HG03103 (cell line): ENCODE measurements around the gene SPEM2.

ENCODE experiments used
- ATAC-seq: cut with Tn5 transposase; IDR thresholded peaks from one replicate; pipeline ENCODE4 v1.9.1; 2021; ENCODE audit warnings: low read depth; ENCODE audit not compliant: unreplicated experiment

Gene SPEM2

GRCh38 chr17:7440113-7440833 lies 14.9 kb downstream of the SPEM2 start:
- ATAC-seq: no peak

DNA sequence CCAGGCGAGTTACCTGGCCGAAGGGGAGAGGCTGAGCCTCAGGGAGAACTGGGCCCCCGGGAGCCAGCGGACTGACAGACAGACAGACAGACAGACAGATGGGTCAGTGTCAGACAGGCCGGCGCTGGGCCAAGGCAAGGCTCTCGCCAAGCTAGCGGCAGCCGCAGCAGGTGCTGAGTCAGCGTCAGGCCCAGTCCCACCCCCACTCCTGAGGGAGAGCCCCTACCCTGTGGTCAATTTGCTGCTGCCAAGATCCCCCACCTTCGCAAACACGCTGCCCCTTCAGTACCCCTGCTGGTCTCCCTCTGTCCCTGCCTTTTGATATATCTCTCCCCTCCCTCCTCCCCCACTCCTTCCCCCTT lies 15.4 kb downstream of the SPEM2 start:
- ATAC-seq: no peak

GRCh38 chr17:7441266-7441665 lies 15.8 kb downstream of the SPEM2 start:
- no peak for ATAC-seq

- no peak for ATAC-seq
These were observed 16.7 kb downstream of the SPEM2 start for GRCh38 chr17:7442142-7442541.

- ATAC-seq: no peak
These were observed 18.4 kb downstream of the SPEM2 start for GRCh38 chr17:7443499-7444485.

DNA sequence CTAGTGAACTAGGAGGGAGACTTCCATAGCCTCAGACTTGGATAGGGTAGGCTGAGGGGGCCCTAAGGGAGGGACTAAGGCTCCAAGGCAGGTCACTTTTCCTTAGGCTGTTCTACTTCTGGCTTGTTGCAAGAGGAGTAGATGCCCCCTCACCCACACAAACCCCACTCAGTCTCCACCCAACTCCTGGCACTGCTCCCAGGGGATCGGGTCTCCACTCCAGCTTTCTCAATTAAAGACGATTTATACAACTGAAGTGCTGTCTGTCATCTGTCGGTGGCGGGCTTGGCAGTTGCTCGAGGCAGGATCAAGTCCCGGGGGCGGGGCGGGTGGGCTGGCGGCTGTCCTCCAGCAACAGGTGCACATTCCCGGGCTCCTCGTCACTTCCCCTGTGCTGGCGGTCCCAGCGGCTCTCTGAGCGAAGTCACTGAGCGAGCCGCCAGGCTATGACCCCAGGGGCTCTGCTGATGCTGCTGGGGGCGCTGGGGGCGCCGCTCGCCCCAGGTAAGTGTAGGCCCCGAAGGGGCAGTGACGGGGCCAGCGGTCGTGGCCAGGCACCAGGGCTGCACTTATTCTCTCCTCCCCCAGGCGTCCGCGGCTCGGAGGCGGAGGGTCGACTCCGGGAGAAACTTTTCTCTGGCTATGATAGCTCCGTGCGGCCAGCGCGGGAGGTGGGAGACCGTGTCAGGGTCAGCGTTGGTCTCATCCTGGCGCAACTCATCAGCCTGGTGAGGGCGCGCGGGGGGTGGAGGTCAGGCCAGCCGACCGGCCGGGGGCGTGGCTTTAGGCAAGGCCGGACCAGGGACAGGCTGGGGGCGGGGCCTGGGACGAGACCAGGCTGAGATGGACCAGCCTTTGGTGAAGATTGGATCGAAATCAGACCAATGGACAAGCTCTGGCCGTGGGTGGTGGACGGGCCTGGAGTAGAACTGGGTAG lies 19.5 kb downstream of the SPEM2 start, which contains the start of gene CHRNB1:
CHRNB1 (plus strand) TSS at position 380 of the 937 bp plus-strand sequence; CDS start at position 447, 67 bp downstream.
- no peak for ATAC-seq

DNA sequence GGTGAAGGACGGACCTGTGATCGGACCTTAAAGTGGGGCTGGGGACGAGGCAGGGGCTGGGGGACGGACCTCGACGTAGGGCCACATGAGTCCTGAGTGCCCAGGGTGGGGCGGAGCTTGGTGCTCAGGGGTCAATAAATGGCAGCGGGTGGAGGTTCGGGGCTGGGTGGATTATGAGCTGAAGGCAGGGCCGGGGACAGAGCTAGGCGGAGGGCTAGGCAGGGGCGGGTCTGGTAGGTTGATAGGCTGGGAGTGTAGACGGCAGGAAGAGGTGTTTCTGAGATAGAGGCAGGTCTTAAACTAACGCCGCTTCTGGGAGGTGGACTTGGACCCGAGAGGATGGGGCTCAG lies 20.2 kb downstream of the SPEM2 start:
- ATAC-seq: no peak

DNA sequence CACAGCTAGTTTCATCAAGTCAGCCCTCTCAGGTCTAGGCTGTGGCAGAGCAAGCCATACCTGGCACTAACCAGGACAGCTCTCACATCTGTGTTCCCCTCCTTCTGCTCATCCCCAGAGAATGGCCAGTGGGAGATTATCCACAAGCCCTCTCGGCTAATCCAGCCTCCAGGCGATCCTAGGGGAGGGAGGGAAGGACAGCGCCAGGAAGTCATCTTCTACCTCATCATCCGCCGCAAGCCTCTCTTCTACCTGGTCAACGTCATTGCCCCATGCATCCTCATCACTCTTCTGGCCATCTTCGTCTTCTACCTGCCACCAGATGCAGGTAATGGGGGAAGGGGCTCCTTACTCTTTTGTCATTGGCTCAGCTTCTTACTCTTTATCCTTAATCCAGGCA lies 23.0 kb downstream of the SPEM2 start:
- ATAC-seq: no peak

- ATAC-seq: no peak
These were observed 34.6 kb downstream of the SPEM2 start for GRCh38 chr17:7459961-7460545.

GRCh38 chr17:7460850-7461660 lies 35.6 kb downstream of the SPEM2 start:
- no peak for ATAC-seq

GRCh38 chr17:7462474-7463371 lies 37.3 kb downstream of the SPEM2 start:
- ATAC-seq: no peak

DNA sequence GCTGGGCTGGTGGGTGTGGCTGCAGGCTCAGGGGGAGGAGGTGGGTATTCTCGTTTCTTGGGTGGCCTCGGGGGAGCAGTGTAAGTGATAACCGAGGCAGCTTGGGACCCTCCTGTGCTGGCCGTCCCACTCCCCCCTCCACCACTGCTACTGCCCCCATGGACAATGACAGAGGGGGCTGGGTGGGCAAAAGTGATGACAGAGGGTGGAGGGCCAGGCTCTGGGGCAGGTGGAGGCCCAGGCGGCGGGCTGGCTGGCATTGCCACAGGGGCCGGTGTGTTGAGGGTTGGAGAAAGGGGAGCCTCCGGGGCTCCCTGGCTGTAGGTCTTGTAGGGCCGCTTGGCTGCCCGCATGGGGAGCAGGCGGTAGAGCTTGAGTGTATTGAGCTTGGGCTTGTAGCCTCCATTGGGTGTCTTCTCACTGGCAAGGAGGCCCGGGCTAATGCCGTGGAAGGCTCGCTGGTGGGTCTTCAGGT lies 38.0 kb downstream of the SPEM2 start:
- no peak for ATAC-seq

DNA sequence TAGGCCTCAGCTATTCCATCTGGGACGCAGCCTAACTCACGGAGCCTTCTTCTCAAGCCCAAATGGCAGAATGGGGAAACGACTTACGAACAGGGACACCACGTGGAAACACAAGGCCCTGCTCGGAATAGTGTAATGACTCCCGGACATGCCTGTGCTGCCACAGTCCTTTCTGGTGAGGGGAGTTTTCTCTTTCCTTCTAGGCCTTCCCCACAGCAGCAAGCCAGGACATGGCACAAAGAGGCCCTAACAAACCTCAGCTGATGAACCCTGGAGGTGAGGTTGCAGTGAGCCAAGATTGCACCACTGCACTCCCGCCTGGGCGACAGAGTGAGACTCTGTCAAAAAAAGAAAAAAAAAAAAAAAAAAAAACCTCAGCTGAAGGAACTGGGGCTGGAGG lies 38.7 kb downstream of the SPEM2 start:
- ATAC-seq: no peak

GRCh38 chr17:7465597-7466275 lies 40.3 kb downstream of the SPEM2 start:
- no peak for ATAC-seq

DNA sequence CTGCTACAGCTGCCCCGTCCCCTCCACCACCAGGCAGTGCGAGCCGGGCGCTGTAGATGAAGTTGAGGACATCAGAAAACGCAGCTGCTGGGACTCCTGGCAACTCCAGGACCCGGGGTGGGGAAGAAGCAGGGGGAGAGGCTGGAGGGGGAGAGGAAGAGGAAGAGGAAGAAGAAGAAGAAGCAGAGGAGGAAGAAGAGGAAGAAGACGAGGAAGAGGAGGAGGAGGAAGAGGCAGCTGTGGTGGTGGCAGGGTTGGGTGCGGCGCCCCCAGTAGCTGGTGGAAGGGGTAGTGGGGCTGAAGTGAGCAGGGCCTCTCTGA lies 40.9 kb downstream of the SPEM2 start:
- ATAC-seq: no peak

DNA sequence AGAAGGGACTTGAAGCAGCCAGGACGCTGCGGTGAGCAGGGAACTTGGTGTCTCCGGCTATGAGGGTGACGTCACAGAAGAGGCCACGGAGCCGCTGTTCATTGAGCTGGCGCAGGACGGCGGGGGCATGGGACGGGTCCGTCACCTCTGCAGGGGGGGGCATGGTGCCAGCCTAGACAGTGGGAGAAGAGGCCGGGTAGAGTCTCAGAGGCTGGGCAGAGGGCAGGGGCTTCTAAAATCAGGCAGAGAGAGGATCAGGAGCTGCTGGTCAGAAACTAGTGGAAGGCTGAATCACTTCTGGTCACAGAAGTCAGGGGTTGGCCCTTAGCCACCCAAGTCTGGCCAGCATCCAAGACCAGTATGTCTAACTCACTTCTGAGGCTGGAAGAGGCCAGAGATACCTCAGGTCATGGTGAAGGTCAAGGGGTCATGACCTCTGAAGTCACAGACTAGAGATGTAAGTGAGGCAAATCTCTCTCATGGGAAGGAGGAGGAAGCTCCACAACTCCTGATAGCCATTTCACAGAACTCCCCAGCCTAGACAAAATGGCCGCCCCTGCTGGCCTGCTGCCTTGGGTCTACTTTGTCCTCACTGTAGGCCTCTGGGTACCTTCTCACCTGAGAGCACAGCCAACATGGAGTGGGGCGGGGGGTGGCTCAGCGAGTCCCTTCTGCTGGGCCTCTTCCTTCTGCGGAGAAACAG lies 41.4 kb downstream of the SPEM2 start:
- ATAC-seq: no peak

- ATAC-seq: no peak
These were observed 42.1 kb downstream of the SPEM2 start for GRCh38 chr17:7467498-7467897.
